ENCODE results near the gene CYP2J2.

- no peak for TF ChIP-seq POLR2A (IDR thresholded peaks at IDR 0.05)
- TF ChIP-seq, protein P1, sequence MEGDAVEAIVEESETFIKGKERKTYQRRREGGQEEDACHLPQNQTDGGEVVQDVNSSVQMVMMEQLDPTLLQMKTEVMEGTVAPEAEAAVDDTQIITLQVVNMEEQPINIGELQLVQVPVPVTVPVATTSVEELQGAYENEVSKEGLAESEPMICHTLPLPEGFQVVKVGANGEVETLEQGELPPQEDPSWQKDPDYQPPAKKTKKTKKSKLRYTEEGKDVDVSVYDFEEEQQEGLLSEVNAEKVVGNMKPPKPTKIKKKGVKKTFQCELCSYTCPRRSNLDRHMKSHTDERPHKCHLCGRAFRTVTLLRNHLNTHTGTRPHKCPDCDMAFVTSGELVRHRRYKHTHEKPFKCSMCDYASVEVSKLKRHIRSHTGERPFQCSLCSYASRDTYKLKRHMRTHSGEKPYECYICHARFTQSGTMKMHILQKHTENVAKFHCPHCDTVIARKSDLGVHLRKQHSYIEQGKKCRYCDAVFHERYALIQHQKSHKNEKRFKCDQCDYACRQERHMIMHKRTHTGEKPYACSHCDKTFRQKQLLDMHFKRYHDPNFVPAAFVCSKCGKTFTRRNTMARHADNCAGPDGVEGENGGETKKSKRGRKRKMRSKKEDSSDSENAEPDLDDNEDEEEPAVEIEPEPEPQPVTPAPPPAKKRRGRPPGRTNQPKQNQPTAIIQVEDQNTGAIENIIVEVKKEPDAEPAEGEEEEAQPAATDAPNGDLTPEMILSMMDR (IDR thresholded peaks at IDR 0.05): no peak
Measured at GRCh38 chr1:59871746-59872145, 54.8 kb downstream of the CYP2J2 start.

Measured in heart left ventricle (tissue), 13 donors.